Dendritic cell treated with granulocyte-macrophage colony-stimulating factor and Interleukin-4, amounts not matched to agents 40 ng/mL and 50 ng/mL, for 4 days (primary cell): Measurements from ENCODE around the gene GNA14.

ENCODE experiments used
- H3K27ac Mint-ChIP-seq: one replicate; pipeline ENCODE4 v1.8.0; 2022; ENCODE audit warnings: mild to moderate bottlenecking, mixed read lengths
- H3K27me3 Mint-ChIP-seq: one replicate; pipeline ENCODE4 v1.8.0; 2022; ENCODE audit warnings: mild to moderate bottlenecking, mixed read lengths
- H3K36me3 Mint-ChIP-seq: one replicate; pipeline ENCODE4 v1.8.0; 2022; ENCODE audit warnings: low read depth, mixed read lengths
- H3K4me1 Mint-ChIP-seq: one replicate; pipeline ENCODE4 v1.8.0; 2022; ENCODE audit warnings: low read depth, mixed read lengths
- H3K4me3 Mint-ChIP-seq: one replicate; pipeline ENCODE4 v1.8.0; 2022; ENCODE audit warnings: mild to moderate bottlenecking, moderate library complexity, mixed read lengths
- H3K9me3 Mint-ChIP-seq: one replicate; pipeline ENCODE4 v1.8.0; 2022; ENCODE audit warnings: mixed read lengths
- intact Hi-C: fragments of 100-400 bp; cut with micrococcal nuclease; formaldehyde crosslinking; loops from one replicate; pipeline ENCODE4 v1.15.0; 2022

The GNA14 gene

GRCh38 chr9:77605449-77606220 lies 42.5 kb downstream of the GNA14 start:
- H3K27ac Mint-ChIP-seq = no peak overlapping the region
- intact Hi-C loops = no loop called here
- no peak overlapping the region for H3K4me3 Mint-ChIP-seq
- no peaks in the 10 kb centered on the region for H3K9me3 Mint-ChIP-seq
- no peaks in the 10 kb centered on the region for H3K4me1 Mint-ChIP-seq
- H3K36me3 Mint-ChIP-seq = no peaks in the 10 kb centered on the region
- H3K27me3 Mint-ChIP-seq = no peaks in the 10 kb centered on the region

- Mint-ChIP-seq H3K27me3 (no peaks in the 10 kb centered on the region), H3K36me3 (no peaks in the 10 kb centered on the region), H3K27ac (no peak overlapping the region), H3K9me3 (no peaks in the 10 kb centered on the region), H3K4me1 (no peaks in the 10 kb centered on the region), H3K4me3 (no peak overlapping the region)
- intact Hi-C loops = no loop called here
Observed at GRCh38 chr9:77604316-77604715, 43.8 kb downstream of the GNA14 start.

GRCh38 chr9:77602852-77603251 lies 45.3 kb downstream of the GNA14 start:
- no peak overlapping the region for H3K27ac Mint-ChIP-seq

GRCh38 chr9:77601476-77602099 lies 46.5 kb downstream of the GNA14 start:
- no peak overlapping the region for H3K27ac Mint-ChIP-seq
- peaks cover 2% of the 10 kb centered on the region for H3K27me3 Mint-ChIP-seq

More at GRCh38 chr9:77602852-77603251, 45.3 kb downstream of the GNA14 start:
- H3K4me1 Mint-ChIP-seq = no peaks in the 10 kb centered on the region
- H3K36me3 Mint-ChIP-seq = no peaks in the 10 kb centered on the region
- intact Hi-C loops = no loop called here
- no peaks in the 10 kb centered on the region for H3K27me3 Mint-ChIP-seq
- H3K4me3 Mint-ChIP-seq = no peak overlapping the region
- H3K9me3 Mint-ChIP-seq = no peaks in the 10 kb centered on the region

GRCh38 chr9:77600810-77601209 lies 47.3 kb downstream of the GNA14 start:
- Mint-ChIP-seq H3K4me3 (no peak overlapping the region), H3K27ac (no peak overlapping the region), H3K4me1 (no peaks in the 10 kb centered on the region), H3K9me3 (no peaks in the 10 kb centered on the region), H3K36me3 (no peaks in the 10 kb centered on the region), H3K27me3 (peaks cover 6% of the 10 kb centered on the region)
- intact Hi-C loops = no loop called here

More at GRCh38 chr9:77601476-77602099, 46.5 kb downstream of the GNA14 start:
- H3K4me1 Mint-ChIP-seq = no peaks in the 10 kb centered on the region
- no peaks in the 10 kb centered on the region for H3K36me3 Mint-ChIP-seq
- H3K4me3 Mint-ChIP-seq = no peak overlapping the region
- intact Hi-C loops = no loop called here
- H3K9me3 Mint-ChIP-seq = no peaks in the 10 kb centered on the region

- H3K9me3 Mint-ChIP-seq = no peaks in the 10 kb centered on the region
- no peaks in the 10 kb centered on the region for H3K36me3 Mint-ChIP-seq
- peaks cover 16% of the 10 kb centered on the region for H3K27me3 Mint-ChIP-seq
- intact Hi-C loops = no loop called here
- no peak overlapping the region for H3K27ac Mint-ChIP-seq
- no peaks in the 10 kb centered on the region for H3K4me1 Mint-ChIP-seq
- no peak overlapping the region for H3K4me3 Mint-ChIP-seq
Observed at GRCh38 chr9:77599492-77599891, 48.6 kb downstream of the GNA14 start.

GRCh38 chr9:77598991-77599390 lies 49.1 kb downstream of the GNA14 start:
- Mint-ChIP-seq H3K36me3 (no peaks in the 10 kb centered on the region), H3K4me3 (no peak overlapping the region), H3K27ac (no peak overlapping the region), H3K4me1 (no peaks in the 10 kb centered on the region), H3K27me3 (peaks cover 16% of the 10 kb centered on the region), H3K9me3 (no peaks in the 10 kb centered on the region)
- intact Hi-C loops = no loop called here

GRCh38 chr9:77598524-77598923 lies 49.6 kb downstream of the GNA14 start:
- Mint-ChIP-seq H3K36me3 (no peaks in the 10 kb centered on the region), H3K27ac (no peak overlapping the region), H3K4me1 (no peaks in the 10 kb centered on the region), H3K27me3 (peaks cover 16% of the 10 kb centered on the region), H3K4me3 (no peak overlapping the region), H3K9me3 (no peaks in the 10 kb centered on the region)
- intact Hi-C loops = no loop called here

- Mint-ChIP-seq H3K9me3 (no peaks in the 10 kb centered on the region), H3K27ac (no peak overlapping the region)
- intact Hi-C loops = no loop called here
Observed at GRCh38 chr9:77597057-77597456, 51.1 kb downstream of the GNA14 start.

GRCh38 chr9:77595426-77596095 lies 52.6 kb downstream of the GNA14 start:
- H3K4me3 Mint-ChIP-seq = no peak overlapping the region
- no peak overlapping the region for H3K27ac Mint-ChIP-seq
- H3K27me3 Mint-ChIP-seq = peaks cover 16% of the 10 kb centered on the region
- H3K36me3 Mint-ChIP-seq = no peaks in the 10 kb centered on the region
- H3K4me1 Mint-ChIP-seq = no peaks in the 10 kb centered on the region
- intact Hi-C loops = no loop called here
- no peaks in the 10 kb centered on the region for H3K9me3 Mint-ChIP-seq

More at GRCh38 chr9:77597057-77597456, 51.1 kb downstream of the GNA14 start:
- no peaks in the 10 kb centered on the region for H3K36me3 Mint-ChIP-seq
- peaks cover 16% of the 10 kb centered on the region for H3K27me3 Mint-ChIP-seq
- H3K4me3 Mint-ChIP-seq = no peak overlapping the region
- no peaks in the 10 kb centered on the region for H3K4me1 Mint-ChIP-seq

GRCh38 chr9:77594963-77595362 lies 53.2 kb downstream of the GNA14 start:
- Mint-ChIP-seq H3K27me3 (peaks cover 16% of the 10 kb centered on the region), H3K4me1 (no peaks in the 10 kb centered on the region), H3K4me3 (no peak overlapping the region), H3K9me3 (no peaks in the 10 kb centered on the region), H3K36me3 (no peaks in the 10 kb centered on the region), H3K27ac (no peak overlapping the region)
- intact Hi-C loops = no loop called here

- H3K4me1 Mint-ChIP-seq = peaks cover 1% of the 10 kb centered on the region
- H3K36me3 Mint-ChIP-seq = no peaks in the 10 kb centered on the region
- intact Hi-C loops = no loop called here
- no peak overlapping the region for H3K4me3 Mint-ChIP-seq
- no peak overlapping the region for H3K27ac Mint-ChIP-seq
- no peaks in the 10 kb centered on the region for H3K9me3 Mint-ChIP-seq
- H3K27me3 Mint-ChIP-seq = peaks cover 16% of the 10 kb centered on the region
Observed at GRCh38 chr9:77593528-77593927, 54.6 kb downstream of the GNA14 start.

- no peaks in the 10 kb centered on the region for H3K9me3 Mint-ChIP-seq
- peaks cover 16% of the 10 kb centered on the region for H3K27me3 Mint-ChIP-seq
- H3K36me3 Mint-ChIP-seq = no peaks in the 10 kb centered on the region
- peaks cover 8% of the 10 kb centered on the region for H3K4me1 Mint-ChIP-seq
- intact Hi-C loops = no loop called here
- H3K4me3 Mint-ChIP-seq = no peak overlapping the region
- H3K27ac Mint-ChIP-seq = no peak overlapping the region
Observed at GRCh38 chr9:77592476-77592875, 55.6 kb downstream of the GNA14 start.

- no peaks in the 10 kb centered on the region for H3K36me3 Mint-ChIP-seq
- H3K9me3 Mint-ChIP-seq = no peaks in the 10 kb centered on the region
- H3K27ac Mint-ChIP-seq = no peak overlapping the region
- no peak overlapping the region for H3K4me3 Mint-ChIP-seq
- no peaks in the 10 kb centered on the region for H3K27me3 Mint-ChIP-seq
- peaks cover 8% of the 10 kb centered on the region for H3K4me1 Mint-ChIP-seq
- intact Hi-C loops = no loop called here
Observed at GRCh38 chr9:77589046-77589795, 58.9 kb downstream of the GNA14 start.
